Hepatocyte (in vitro differentiated cells): Measurements from ENCODE around the gene C16orf89. TPM values are rescaled to one million over a fixed set of nuclear protein-coding genes. Genes with fewer than 3 reads are reported as not detected.

Experiments
- DNase-seq: peaks from one replicate; pipeline ENCODE4 v3.0.0-alpha.2; 2016; ENCODE audit warnings: low spot score
- H2AFZ ChIP-seq: fragments of 200-600 bp; sonication (generic); 2 replicates; pipeline ENCODE4 v1.6.0; 2016; ENCODE audit warnings: antibody characterized with exemption, mild to moderate bottlenecking
- H3K27ac ChIP-seq: fragments of 200-600 bp; sonication (generic); 2 replicates; pipeline ENCODE4 v1.5.1; 2016; ENCODE audit warnings: mild to moderate bottlenecking
- H3K27me3 ChIP-seq: fragments of 200-600 bp; sonication (generic); 2 replicates; pipeline ENCODE4 v1.6.1; 2016
- H3K36me3 ChIP-seq: fragments of 200-600 bp; sonication (generic); replicated peaks from 2 replicates; pipeline ENCODE4 v1.5.1; 2016; ENCODE audit warnings: low read depth; ENCODE audit not compliant: insufficient read depth
- H3K4me1 ChIP-seq: fragments of 200-600 bp; sonication (generic); 2 replicates; pipeline ENCODE4 v1.5.1; 2016; ENCODE audit warnings: mild to moderate bottlenecking, moderate library complexity; ENCODE audit not compliant: insufficient read depth
- H3K4me2 ChIP-seq: fragments of 200-600 bp; sonication (generic); 2 replicates; pipeline ENCODE4 v1.6.0; 2016
- H3K4me3 ChIP-seq: fragments of 200-600 bp; sonication (generic); 2 replicates; pipeline ENCODE4 v1.5.1; 2016; ENCODE audit warnings: mild to moderate bottlenecking
- H3K79me2 ChIP-seq: fragments of 200-600 bp; sonication (generic); 2 replicates; pipeline ENCODE4 v1.6.0; 2017; ENCODE audit warnings: mild to moderate bottlenecking
- H3K9me2 ChIP-seq: fragments of 200-600 bp; sonication (generic); replicated peaks from 2 replicates; pipeline ENCODE4 v1.6.0; 2017; ENCODE audit warnings: mild to moderate bottlenecking; ENCODE audit not compliant: insufficient read depth
- H3K9me3 ChIP-seq: fragments of 200-600 bp; sonication (generic); 2 replicates; pipeline ENCODE4 v1.5.1; 2016; ENCODE audit warnings: low read depth, mild to moderate bottlenecking
- H4K20me1 ChIP-seq: fragments of 200-600 bp; sonication (generic); 2 replicates; pipeline ENCODE4 v1.6.0; 2016; ENCODE audit warnings: mild to moderate bottlenecking; ENCODE audit not compliant: insufficient read depth, poor library complexity, severe bottlenecking
- CTCF ChIP-seq: fragments of 200-600 bp; sonication (generic); IDR thresholded peaks from 2 replicates; pipeline ENCODE4 v1.5.1; 2016; ENCODE audit warnings: antibody characterized with exemption, mild to moderate bottlenecking; ENCODE audit not compliant: poor library complexity
- EZH2 ChIP-seq: fragments of 200-600 bp; sonication (generic); IDR thresholded peaks from 2 replicates; pipeline ENCODE4 v1.6.1; 2016; ENCODE audit warnings: antibody characterized with exemption, mild to moderate bottlenecking, borderline replicate concordance
- EZH2phosphoT487 ChIP-seq: fragments of 200-600 bp; sonication (generic); IDR thresholded peaks from one replicate; pipeline ENCODE4 v1.6.1; 2018; ENCODE audit warnings: antibody characterized with exemption, mild to moderate bottlenecking, low read depth, moderate library complexity; ENCODE audit not compliant: unreplicated experiment, severe bottlenecking
- WGBS: methylation state at CpG from one replicate; pipeline ENCODE4 v1.1.6; 2016; ENCODE audit warnings: low lambda C conversion rate; ENCODE audit errors: missing lambda C conversion rate; 5-methylcytosine and 5-hydroxymethylcytosine counted together
- polyA plus RNA-seq: library from polyadenylated mRNA; unstranded; fragments of >200 nt; fragmentation: Nextera tagmentation; extraction: Ambion mirVana; gene quantifications from 2 replicates; pipeline ENCODE4 v1.2.1, GENCODE V29; 2016
- total RNA-seq: library from RNA; depleted of rRNA; stranded (reverse); fragments of >200 nt; gene quantifications from 2 replicates; pipeline ENCODE4 v1.2.3, GENCODE V29; 2014

C16orf89 gene
- total and polyA plus RNA-seq, 2 experiments from 2014 or later: 1.1 to 3.8 TPM

DNA sequence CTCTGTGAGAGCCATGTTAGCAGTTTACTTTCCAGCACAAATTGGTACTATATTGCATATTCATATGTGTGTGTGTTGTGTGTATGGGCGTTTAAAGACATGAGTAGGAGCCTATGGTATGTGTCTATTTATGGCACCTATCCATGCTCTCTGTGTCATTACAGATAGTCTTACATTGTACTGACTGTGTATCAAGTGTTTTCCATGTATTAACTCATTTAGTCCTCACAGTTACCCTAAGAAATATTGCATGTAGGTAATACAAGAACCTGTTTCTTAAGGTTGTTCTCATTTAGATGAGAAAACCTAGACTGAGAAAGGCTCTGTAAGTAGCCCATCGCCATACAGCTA lies 7.5 kb upstream of the C16orf89 start:
- H3K9me3 ChIP-seq: no peaks in the 10 kb centered on the region
- no peaks in the 10 kb centered on the region for H3K27me3 ChIP-seq
- H3K36me3 ChIP-seq: no peaks in the 10 kb centered on the region
- no peaks in the 10 kb centered on the region for H4K20me1 ChIP-seq
- H3K9me2 ChIP-seq: no peaks in the 10 kb centered on the region
- H3K4me2 ChIP-seq: peak overlapping the region; percentile 85
- TF ChIP-seq CTCF (no peak), EZH2phosphoT487 (no peak)
- peaks cover 28% of the 10 kb centered on the region for H3K79me2 ChIP-seq
- no peak overlapping the region for H3K4me3 ChIP-seq
- H2AFZ ChIP-seq: no peak overlapping the region
- DNase-seq: no peak
- H3K27ac ChIP-seq: no peak overlapping the region
- peaks cover 7% of the 10 kb centered on the region for H3K4me1 ChIP-seq
- 91% methylated on average over 2 of the region's 2 CpGs for WGBS

GRCh38 chr16:5072334-5073278 lies 6.8 kb upstream of the C16orf89 start:
- H3K9me3 ChIP-seq: no peaks in the 10 kb centered on the region
- TF ChIP-seq EZH2phosphoT487 (no peak), CTCF (no peak), EZH2 (no peak)
- H3K79me2 ChIP-seq: peaks cover 28% of the 10 kb centered on the region
- no peak for DNase-seq
- no peaks in the 10 kb centered on the region for H3K9me2 ChIP-seq
- H3K27me3 ChIP-seq: no peaks in the 10 kb centered on the region
- peak overlapping the region; percentile 89 for H2AFZ ChIP-seq
- 62% methylated on average over 12 of the region's 12 CpGs for WGBS
- H3K4me1 ChIP-seq: peaks cover 7% of the 10 kb centered on the region
- H3K36me3 ChIP-seq: no peaks in the 10 kb centered on the region
- H4K20me1 ChIP-seq: no peaks in the 10 kb centered on the region
- peak overlapping the region; percentile 86 for H3K27ac ChIP-seq
- H3K4me3 ChIP-seq: peak overlapping the region; percentile 83
- H3K4me2 ChIP-seq: peak overlapping the region; percentile 85

- H3K4me3 ChIP-seq: peak within 1 kb of the TSS; percentile 83
- peak within 1 kb of the TSS; percentile 85 for H3K4me2 ChIP-seq
- peaks cover 28% of the 10 kb centered on the region for H3K79me2 ChIP-seq
- no peaks in the 10 kb centered on the region for H3K27me3 ChIP-seq
- H3K9me3 ChIP-seq: no peaks in the 10 kb centered on the region
- 2% methylated on average over 53 of the region's 53 CpGs for WGBS
- H3K4me1 ChIP-seq: peaks cover 7% of the 10 kb centered on the region
- DNase-seq: peak; percentile 95
- H3K27ac ChIP-seq: peak within 1 kb of the TSS; percentile 86
- TF ChIP-seq EZH2 (no peak), CTCF (no peak), EZH2phosphoT487 (no peak)
- no peaks in the 10 kb centered on the region for H3K9me2 ChIP-seq
- no peaks in the 10 kb centered on the region for H4K20me1 ChIP-seq
- peak within 1 kb of the TSS; percentile 89 for H2AFZ ChIP-seq
- no peaks in the 10 kb centered on the region for H3K36me3 ChIP-seq
Observed at GRCh38 chr16:5071681-5072333, 6.1 kb upstream of the C16orf89 start, which contains the start of gene ALG1. ALG1 (plus strand) TSS chr16:5071843; CDS start chr16:5071850, 7 bp downstream.
